SU-DHL-6 (cell line): ENCODE results near the gene PI4KA.
"Not testable (repeated sequence)": the region's sequence is repeated elsewhere in the genome, so short reads cannot be mapped to it uniquely, and the experiment has no call there.

Source experiments
- EZH2phosphoT487 ChIP-seq: fragments of 200-600 bp; sonication (generic), shearing (Covaris generic); conservative IDR thresholded peaks from 2 replicates; pipeline ENCODE4 v1.6.1; 2018; ENCODE audit warnings: mild to moderate bottlenecking, antibody characterized with exemption, low read length, moderate library complexity, mixed read lengths
- TF ChIP-seq, protein P1 (sequence below): fragments of 200-600 bp; sonication (generic); IDR thresholded peaks from one replicate; pipeline ENCODE4 v1.5.1; 2017; ENCODE audit warnings: antibody characterized with exemption, mild to moderate bottlenecking, low read length, moderate library complexity; ENCODE audit not compliant: insufficient read depth, poor library complexity, severe bottlenecking

DNA sequence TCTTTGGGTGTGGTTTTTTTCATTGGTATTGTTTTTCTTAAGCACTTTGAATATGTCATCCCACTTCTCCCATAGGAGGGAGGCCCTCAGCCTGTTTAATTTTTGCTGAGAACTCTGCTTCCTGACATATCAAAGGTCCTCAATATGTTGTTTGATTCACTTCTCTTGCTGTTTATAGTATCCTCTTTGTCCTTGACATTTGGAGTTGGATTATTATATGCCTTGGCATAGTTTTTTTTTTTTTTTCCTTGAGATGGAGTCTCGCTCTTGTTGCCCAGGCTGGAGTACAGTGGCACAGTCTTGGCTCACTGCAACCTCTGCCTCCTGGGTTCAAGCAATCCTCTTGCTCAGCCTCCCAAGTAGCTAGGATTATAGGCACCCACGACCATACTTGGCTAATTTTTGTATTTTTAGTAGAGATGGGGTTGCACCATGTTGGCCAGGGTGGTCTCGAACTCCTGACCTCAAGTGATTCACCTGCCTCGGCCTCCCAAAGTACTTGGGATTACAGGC is 196.0 kb downstream of the PI4KA start:
- TF ChIP-seq, protein P1, sequence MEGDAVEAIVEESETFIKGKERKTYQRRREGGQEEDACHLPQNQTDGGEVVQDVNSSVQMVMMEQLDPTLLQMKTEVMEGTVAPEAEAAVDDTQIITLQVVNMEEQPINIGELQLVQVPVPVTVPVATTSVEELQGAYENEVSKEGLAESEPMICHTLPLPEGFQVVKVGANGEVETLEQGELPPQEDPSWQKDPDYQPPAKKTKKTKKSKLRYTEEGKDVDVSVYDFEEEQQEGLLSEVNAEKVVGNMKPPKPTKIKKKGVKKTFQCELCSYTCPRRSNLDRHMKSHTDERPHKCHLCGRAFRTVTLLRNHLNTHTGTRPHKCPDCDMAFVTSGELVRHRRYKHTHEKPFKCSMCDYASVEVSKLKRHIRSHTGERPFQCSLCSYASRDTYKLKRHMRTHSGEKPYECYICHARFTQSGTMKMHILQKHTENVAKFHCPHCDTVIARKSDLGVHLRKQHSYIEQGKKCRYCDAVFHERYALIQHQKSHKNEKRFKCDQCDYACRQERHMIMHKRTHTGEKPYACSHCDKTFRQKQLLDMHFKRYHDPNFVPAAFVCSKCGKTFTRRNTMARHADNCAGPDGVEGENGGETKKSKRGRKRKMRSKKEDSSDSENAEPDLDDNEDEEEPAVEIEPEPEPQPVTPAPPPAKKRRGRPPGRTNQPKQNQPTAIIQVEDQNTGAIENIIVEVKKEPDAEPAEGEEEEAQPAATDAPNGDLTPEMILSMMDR, result not testable (repeated sequence)
- not testable (repeated sequence) for TF ChIP-seq EZH2phosphoT487
